IPS-18c (cell line): ENCODE data around the gene SLC22A17.
A peak's percentile ranks its signal among the peaks of the same experiment; 100 is the strongest.

ENCODE experiments used
- H3K4me3 ChIP-seq: 2 replicates; pipeline ENCODE4 v1.7.0; 2013; ENCODE audit warnings: low read depth, mild to moderate bottlenecking, low read length, moderate library complexity; ENCODE audit not compliant: insufficient read depth
- H3K9me3 ChIP-seq: one replicate; pipeline ENCODE4 v1.6.1; 2013; ENCODE audit warnings: mild to moderate bottlenecking, low read length, moderate library complexity; ENCODE audit not compliant: control insufficient read depth, insufficient read depth

The SLC22A17 gene

GRCh38 chr14:23306412-23307145 is 46.1 kb downstream of the SLC22A17 start, which contains the start of gene BCL2L2:
Gene BCL2L2, plus strand, starts transcription at chr14:23306833. Its CDS starts 935 bp downstream, at chr14:23307768.
- H3K4me3 ChIP-seq = peak within 1 kb of the TSS; percentile 90
- H3K9me3 ChIP-seq = no peaks in the 10 kb centered on the region

- Histone ChIP-seq H3K9me3 (peaks cover 1% of the 10 kb centered on the region), H3K4me3 (peak within 1 kb of the TSS; percentile 77)
Measured at GRCh38 chr14:23302290-23303225, 50.1 kb downstream of the SLC22A17 start, which contains the start of gene PPP1R3E. Gene PPP1R3E, minus strand, starts transcription at chr14:23302859. Its CDS starts 283 bp downstream, at chr14:23302576.

GRCh38 chr14:23301969-23302289 is 50.8 kb downstream of the SLC22A17 start:
- H3K4me3 ChIP-seq = peak overlapping the region; percentile 77
- peaks cover 2% of the 10 kb centered on the region for H3K9me3 ChIP-seq

- Histone ChIP-seq H3K9me3 (peaks cover 2% of the 10 kb centered on the region), H3K4me3 (peak overlapping the region; percentile 77)
Measured at GRCh38 chr14:23301288-23301968, 51.3 kb downstream of the SLC22A17 start.

GRCh38 chr14:23300687-23301223 is 51.9 kb downstream of the SLC22A17 start:
- peaks cover 2% of the 10 kb centered on the region for H3K9me3 ChIP-seq
- peak overlapping the region; percentile 66 for H3K4me3 ChIP-seq

GRCh38 chr14:23299986-23300686 is 52.6 kb downstream of the SLC22A17 start:
- Histone ChIP-seq H3K4me3 (peak overlapping the region; percentile 66; the same call in 1 of the 2 replicates), H3K9me3 (peaks cover 2% of the 10 kb centered on the region)

- peaks cover 2% of the 10 kb centered on the region for H3K9me3 ChIP-seq
- H3K4me3 ChIP-seq = no peak overlapping the region
Measured at GRCh38 chr14:23299211-23299957, 53.3 kb downstream of the SLC22A17 start.

- Histone ChIP-seq H3K4me3 (no peak overlapping the region), H3K9me3 (peaks cover 2% of the 10 kb centered on the region)
Measured at GRCh38 chr14:23297611-23298277, 54.9 kb downstream of the SLC22A17 start.

- H3K9me3 ChIP-seq = peaks cover 2% of the 10 kb centered on the region
- no peak overlapping the region for H3K4me3 ChIP-seq
Measured at GRCh38 chr14:23297096-23297495, 55.6 kb downstream of the SLC22A17 start.
